Heart right ventricle (tissue), 16 donors: Measurements from ENCODE around the gene SPTB. TPM values are rescaled to one million over a fixed set of nuclear protein-coding genes. Genes with fewer than 3 reads are reported as not detected.

Experiments
- ATAC-seq, 8 donors: fragments of 200-7000 bp; cut with Tn5 transposase; one replicate each; pipeline ENCODE4 v1.9.1; 2020; ENCODE audit warnings: mild to moderate bottlenecking in 8 of 8, moderate library complexity in 8 of 8, moderate number of reproducible peaks in 1 of 8
- DNase-seq, 2 donors: peaks; one replicate each; pipeline ENCODE4 v3.0.0-alpha.2; 2020
- H3K27ac ChIP-seq, 10 donors: fragments of 200-600 bp; sonication (generic) in 2 of 10; one replicate each; pipeline versions ENCODE4 v1.5.0 to v1.8.0; 2020 to 2022; ENCODE audit warnings: mild to moderate bottlenecking in 3 of 10
- H3K27me3 ChIP-seq, 7 donors: fragments of 200-600 bp; one replicate each; pipeline ENCODE4 v1.8.0; 2021 to 2022; ENCODE audit warnings: mild to moderate bottlenecking in 2 of 7
- H3K36me3 ChIP-seq, 9 donors: fragments of 200-600 bp; sonication (generic) in 1 of 9; one replicate each; pipeline versions ENCODE4 v1.5.0 to v1.8.0; 2020 to 2022; ENCODE audit warnings: mild to moderate bottlenecking in 2 of 9
- H3K4me1 ChIP-seq, 9 donors: fragments of 200-600 bp; sonication (generic) in 1 of 9; one replicate each; pipeline versions ENCODE4 v1.5.0 to v1.8.0; 2020 to 2022; ENCODE audit warnings: mild to moderate bottlenecking in 4 of 9
- H3K4me3 ChIP-seq, 10 donors: fragments of 200-600 bp; sonication (generic) in 2 of 10; one replicate each; pipeline versions ENCODE4 v1.5.0 to v1.8.0; 2020 to 2022; ENCODE audit warnings: mild to moderate bottlenecking in 7 of 10, moderate library complexity in 2 of 10
- H3K9me3 ChIP-seq, 11 donors: fragments of 200-600 bp in 10 of 11; sonication (generic) in 2 of 11; one replicate each; pipeline versions ENCODE4 v1.5.0 to v1.8.0; 2013 to 2022; ENCODE audit warnings: mild to moderate bottlenecking in 2 of 11, control low read depth in 1 of 11, moderate library complexity in 1 of 11
- CTCF ChIP-seq, 9 donors: fragments of 200-600 bp; sonication (generic) in 2 of 9; IDR thresholded peaks; one replicate each; pipeline versions ENCODE4 v1.5.0 to v1.8.0; 2021 to 2022; ENCODE audit warnings: antibody characterized with exemption in 9 of 9, mild to moderate bottlenecking in 5 of 9, moderate library complexity in 1 of 9
- WGBS, 2 donors: extraction: QIAGEN DNeasy Blood & Tissue Kit; methylation state at CpG; one replicate each; pipeline ENCODE4 v1.1.7; 2013; ENCODE audit warnings: inconsistent platforms in 1 of 2; 5-methylcytosine and 5-hydroxymethylcytosine counted together
- intact Hi-C, 10 donors: fragments of 100-400 bp; cut with DNase I; formaldehyde crosslinking; loops; one replicate each; pipeline versions ENCODE4 v1.11.1 to v1.14.2; 2022
- polyA plus RNA-seq, 2 donors: library from polyadenylated mRNA; stranded (reverse); fragments of 200-250 nt; gene quantifications; one replicate each; pipeline ENCODE4 v1.2.3, GENCODE V29; 2013
- total RNA-seq, 10 donors: library from RNA; stranded (reverse); fragmentation: NEBNext Ultra II Directional in 3 of 10; extraction: Animal tissue kit (Norgen Biotek cat#: 25700) in 3 of 10; gene quantifications; one replicate each; pipeline versions ENCODE4 v1.2.1 to v1.2.4, GENCODE V29; 2021 to 2023
- donor health status: Arrhythmogenic right ventricular cardiomyopathy.
- donor health status: ischemic (EF 13 %, LVEDD 7.1; RV severe dilation, severe dysfunction).
- donor health status: healthy with polysubstance abuse.
- donor health status: DM: no; HTN: yes; CAD: no.
- donor health status: DM: no; HTN: no; CAD: no.
- donor health status: ischemic (EF 25% LVEDD 6.9; RV normal size, moderate dysfunction).
- donor health status: ischemic (EF 25% LVEDD 5.7; RV mildly dilated, moderate dysfunction).
- donor health status: healthy.
- donor health status: DM: yes; HTN: yes; CAD: no.
- donor health status: Ischemic cardiomyopathy.
- donor health status: ischemic (EF 35%, LVEDD 5.7; RV mildly dilated, moderate dysfunction).
- donor health status: nonischemic (EF 11% LVEDD 7.7; RV severe dilation, severe dysfunction).
- donor health status: DM: yes; HTN: yes; CAD: no.
- donor health status: PGD.
- donor health status: ischemic (EF 29% LVEDD 5.4; RV normal size, mild dysfunction).
- donor health status: nonischemic (EF 23%, LVEDD 6.1; RV moderate dilation, normal function).

Gene SPTB
- total and polyA plus RNA-seq, 12 donors, result 24.0 to 114 (median 92.1) TPM

GRCh38 chr14:64773577-64773976 is 106.1 kb downstream of the SPTB start:
- DNase-seq (no peak), ATAC-seq (no peak)
- Histone ChIP-seq H3K4me1 (peaks cover 0 to 23% (median 16%) of the 10 kb centered on the region in 9 donors), H3K9me3 (no peaks in the 10 kb centered on the region), H3K36me3 (peaks cover 0 to 55% (median 0%) of the 10 kb centered on the region in 9 donors), H3K4me3 (no peak overlapping the region), H3K27ac (no peak overlapping the region), H3K27me3 (no peaks in the 10 kb centered on the region)
- intact Hi-C loops, result loop anchor here in 1 of 10 donors (10.0 kb wide), 1 partner anchor 229 kb away; the partner anchor contains the start of genes HSPA2 and PPP1R36
- WGBS, 2 donors, result 95 to 100% methylated on average over 3 of the region's 3 CpGs
- TF ChIP-seq CTCF (IDR thresholded peaks at IDR 0.05), result no peak

- intact Hi-C loops, result loop anchor here in 1 of 10 donors (10.0 kb wide), 1 partner anchor 228 kb away; the partner anchor contains the start of genes HSPA2 and PPP1R36
- ATAC-seq (no peak), DNase-seq (no peak)
- Histone ChIP-seq H3K4me1 (peaks cover 0 to 18% (median 12%) of the 10 kb centered on the region in 9 donors), H3K9me3 (no peaks in the 10 kb centered on the region), H3K4me3 (no peak overlapping the region), H3K27me3 (no peaks in the 10 kb centered on the region), H3K27ac (no peak overlapping the region), H3K36me3 (peaks cover 0 to 60% (median 0%) of the 10 kb centered on the region in 9 donors)
- no peak for TF ChIP-seq CTCF (IDR thresholded peaks at IDR 0.05)
- 96 to 98% methylated on average over 18 of the region's 18 CpGs for WGBS, 2 donors
Observed at GRCh38 chr14:64773046-64773445, 106.7 kb downstream of the SPTB start.

GRCh38 chr14:64772397-64772950 is 107.2 kb downstream of the SPTB start:
- 93 to 96% methylated on average over 36 of the region's 36 CpGs for WGBS, 2 donors
- intact Hi-C loops, result loop anchor here in 1 of 10 donors (10.0 kb wide), 1 partner anchor 228 kb away; the partner anchor contains the start of genes HSPA2 and PPP1R36
- ATAC-seq (no peak), DNase-seq (no peak)
- Histone ChIP-seq H3K27ac (no peak overlapping the region), H3K4me3 (no peak overlapping the region), H3K9me3 (no peaks in the 10 kb centered on the region), H3K4me1 (peaks cover 0 to 12% (median 6%) of the 10 kb centered on the region in 9 donors), H3K27me3 (no peaks in the 10 kb centered on the region), H3K36me3 (peaks cover 0 to 62% (median 0%) of the 10 kb centered on the region in 9 donors)
- peak in 1 of 9 donors; percentile 9 for TF ChIP-seq CTCF (IDR thresholded peaks at IDR 0.05)

GRCh38 chr14:64771161-64771560 is 108.5 kb downstream of the SPTB start:
- no peaks in the 10 kb centered on the region for H3K4me1 ChIP-seq
- H3K27ac ChIP-seq, result no peak overlapping the region
- intact Hi-C loops, result loop anchor here in 1 of 10 donors (10.0 kb wide), 1 partner anchor 226 kb away; the partner anchor contains the start of genes HSPA2 and PPP1R36
- peaks cover 0 to 68% (median 0%) of the 10 kb centered on the region in 9 donors for H3K36me3 ChIP-seq
- no peaks in the 10 kb centered on the region for H3K27me3 ChIP-seq
- H3K4me3 ChIP-seq, result no peak overlapping the region
- 62 to 72% methylated on average over 2 of the region's 2 CpGs for WGBS, 2 donors
- DNase-seq, result no peak
- no peak for ATAC-seq
- no peak for TF ChIP-seq CTCF (IDR thresholded peaks at IDR 0.05)
- no peaks in the 10 kb centered on the region for H3K9me3 ChIP-seq
